Ectodermal cell (in vitro differentiated cells): ENCODE data around the gene ADGRF5. TPM values are rescaled to one million over a fixed set of nuclear protein-coding genes. Genes with fewer than 3 reads are reported as not detected.

Experiments
- H3K27ac ChIP-seq: 2 replicates; pipeline ENCODE4 v1.7.0; 2013; ENCODE audit warnings: mild to moderate bottlenecking, low read depth, low read length; ENCODE audit not compliant: insufficient read depth, poor library complexity, severe bottlenecking
- H3K27me3 ChIP-seq: 2 replicates; pipeline ENCODE4 v1.7.0; 2013; ENCODE audit warnings: mild to moderate bottlenecking, low read length; ENCODE audit not compliant: insufficient read depth, control insufficient read depth, poor library complexity, severe bottlenecking
- H3K36me3 ChIP-seq: one replicate; pipeline ENCODE4 v1.7.0; 2013; ENCODE audit warnings: low read length; ENCODE audit not compliant: control insufficient read depth, insufficient read depth
- H3K4me1 ChIP-seq: one replicate; pipeline ENCODE4 v1.7.0; 2013; ENCODE audit warnings: low read length; ENCODE audit not compliant: control insufficient read depth, insufficient read depth
- H3K4me3 ChIP-seq: 2 replicates; pipeline ENCODE4 v1.7.0; 2013; ENCODE audit warnings: low read depth, low read length, control low read depth; ENCODE audit not compliant: insufficient read depth
- H3K9me3 ChIP-seq: 2 replicates; pipeline ENCODE4 v1.7.0; 2013; ENCODE audit warnings: mild to moderate bottlenecking, low read length, moderate library complexity; ENCODE audit not compliant: control insufficient read depth
- WGBS, 2 experiments: methylation state at CpG; one replicate each; pipeline ENCODE4 v1.1.7; 2013; ENCODE audit warnings: missing lambda C conversion rate in 2 of 2; 5-methylcytosine and 5-hydroxymethylcytosine counted together
- polyA plus RNA-seq, 4 experiments: library from polyadenylated mRNA; stranded (reverse); fragments of 50-300 nt; gene quantifications; one replicate each; pipeline ENCODE4 v1.2.3, GENCODE V29; 2013

Gene ADGRF5, protein sequence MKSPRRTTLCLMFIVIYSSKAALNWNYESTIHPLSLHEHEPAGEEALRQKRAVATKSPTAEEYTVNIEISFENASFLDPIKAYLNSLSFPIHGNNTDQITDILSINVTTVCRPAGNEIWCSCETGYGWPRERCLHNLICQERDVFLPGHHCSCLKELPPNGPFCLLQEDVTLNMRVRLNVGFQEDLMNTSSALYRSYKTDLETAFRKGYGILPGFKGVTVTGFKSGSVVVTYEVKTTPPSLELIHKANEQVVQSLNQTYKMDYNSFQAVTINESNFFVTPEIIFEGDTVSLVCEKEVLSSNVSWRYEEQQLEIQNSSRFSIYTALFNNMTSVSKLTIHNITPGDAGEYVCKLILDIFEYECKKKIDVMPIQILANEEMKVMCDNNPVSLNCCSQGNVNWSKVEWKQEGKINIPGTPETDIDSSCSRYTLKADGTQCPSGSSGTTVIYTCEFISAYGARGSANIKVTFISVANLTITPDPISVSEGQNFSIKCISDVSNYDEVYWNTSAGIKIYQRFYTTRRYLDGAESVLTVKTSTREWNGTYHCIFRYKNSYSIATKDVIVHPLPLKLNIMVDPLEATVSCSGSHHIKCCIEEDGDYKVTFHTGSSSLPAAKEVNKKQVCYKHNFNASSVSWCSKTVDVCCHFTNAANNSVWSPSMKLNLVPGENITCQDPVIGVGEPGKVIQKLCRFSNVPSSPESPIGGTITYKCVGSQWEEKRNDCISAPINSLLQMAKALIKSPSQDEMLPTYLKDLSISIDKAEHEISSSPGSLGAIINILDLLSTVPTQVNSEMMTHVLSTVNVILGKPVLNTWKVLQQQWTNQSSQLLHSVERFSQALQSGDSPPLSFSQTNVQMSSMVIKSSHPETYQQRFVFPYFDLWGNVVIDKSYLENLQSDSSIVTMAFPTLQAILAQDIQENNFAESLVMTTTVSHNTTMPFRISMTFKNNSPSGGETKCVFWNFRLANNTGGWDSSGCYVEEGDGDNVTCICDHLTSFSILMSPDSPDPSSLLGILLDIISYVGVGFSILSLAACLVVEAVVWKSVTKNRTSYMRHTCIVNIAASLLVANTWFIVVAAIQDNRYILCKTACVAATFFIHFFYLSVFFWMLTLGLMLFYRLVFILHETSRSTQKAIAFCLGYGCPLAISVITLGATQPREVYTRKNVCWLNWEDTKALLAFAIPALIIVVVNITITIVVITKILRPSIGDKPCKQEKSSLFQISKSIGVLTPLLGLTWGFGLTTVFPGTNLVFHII (N-terminal part only)
- not detected for polyA plus RNA-seq (2013, experiment 1 of 4)
- polyA plus RNA-seq (2013, experiment 2 of 4) = not detected
- 0.11 TPM for polyA plus RNA-seq (2013, experiment 3 of 4)
- 0.04 TPM for polyA plus RNA-seq (2013, experiment 4 of 4)

DNA sequence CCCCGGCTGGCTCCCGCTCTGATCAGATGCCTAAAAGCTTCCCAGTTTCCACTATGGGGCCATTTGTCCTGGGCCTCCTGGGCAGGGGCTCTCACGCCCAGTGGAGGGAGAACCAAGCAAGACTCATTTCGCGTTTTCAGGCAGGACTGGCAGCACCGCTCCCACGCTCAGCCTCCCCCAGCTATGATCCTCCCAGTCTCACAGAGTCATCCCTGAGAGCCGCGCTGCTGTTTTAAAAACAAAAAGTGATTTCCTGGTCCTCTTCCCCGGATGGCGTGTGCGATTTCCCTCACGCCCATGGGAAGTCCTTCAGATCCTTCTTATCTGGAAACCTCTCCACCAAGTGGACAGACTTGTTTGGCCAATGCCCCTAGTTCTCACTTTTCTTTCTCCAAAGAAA lies at the start of gene ADGRF5:
Gene ADGRF5 (minus strand): TSS at position 208 of the 400 bp plus-strand sequence. CDS start 15,176 bp downstream, outside the sequence.
- H3K9me3 ChIP-seq = no peaks in the 10 kb centered on the region
- H3K27ac ChIP-seq = no peak within 1 kb of the TSS
- no peaks in the 10 kb centered on the region for H3K36me3 ChIP-seq
- 95% methylated on average over 13 of the region's 13 CpGs for WGBS, 2 experiments
- no peak within 1 kb of the TSS for H3K4me3 ChIP-seq
- H3K4me1 ChIP-seq = no peaks in the 10 kb centered on the region
- no peaks in the 10 kb centered on the region for H3K27me3 ChIP-seq

DNA sequence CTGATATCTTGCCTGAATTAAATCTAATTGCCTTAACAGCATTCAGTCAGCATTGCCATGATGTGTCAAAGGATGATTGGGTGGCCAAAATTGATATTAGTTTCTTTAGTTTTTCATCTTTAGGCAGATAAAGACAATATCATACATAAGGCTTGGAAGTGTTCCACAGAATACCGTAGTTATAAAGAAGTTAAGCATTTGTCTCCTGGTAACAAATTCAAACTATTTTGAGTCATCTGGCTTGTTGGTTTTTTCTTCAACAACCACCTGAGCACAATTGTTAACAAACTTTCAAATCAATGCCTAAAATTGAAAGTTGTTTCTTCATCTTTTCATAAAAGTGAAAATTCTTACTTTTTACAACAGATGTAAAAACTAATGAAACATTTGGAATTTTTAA lies 47.5 kb upstream of the ADGRF5 start:
- Histone ChIP-seq H3K4me3 (no peak overlapping the region), H3K9me3 (no peaks in the 10 kb centered on the region), H3K4me1 (no peaks in the 10 kb centered on the region), H3K27me3 (no peaks in the 10 kb centered on the region), H3K27ac (no peak overlapping the region), H3K36me3 (no peaks in the 10 kb centered on the region)
- WGBS, 2 experiments = 67 to 92% methylated on average over 1 of the region's 1 CpG

DNA sequence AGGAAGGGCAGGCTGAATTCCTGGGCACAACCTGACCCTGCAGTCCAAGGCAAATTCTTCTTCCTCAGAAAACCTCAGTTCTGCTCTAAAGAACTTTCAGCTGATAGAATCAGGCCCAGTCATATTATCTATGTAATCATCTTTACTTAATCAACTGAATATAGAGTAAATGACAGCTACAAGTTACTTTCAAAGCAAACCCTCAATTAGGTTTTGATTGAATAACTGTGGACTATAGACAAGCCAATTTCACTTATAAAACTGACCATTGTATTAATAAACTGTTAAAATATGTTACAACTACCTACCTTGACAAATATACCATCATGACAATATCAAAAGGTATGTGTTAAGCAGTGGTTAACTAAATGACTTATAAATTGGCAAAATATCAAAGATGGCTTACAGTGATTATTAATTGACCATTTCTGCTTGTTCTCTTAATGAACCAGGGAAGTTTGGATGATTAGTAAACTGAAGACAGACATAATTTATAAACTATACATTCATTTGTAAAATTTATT lies 46.1 kb upstream of the ADGRF5 start:
- Histone ChIP-seq H3K4me3 (no peak overlapping the region), H3K27me3 (no peaks in the 10 kb centered on the region), H3K9me3 (no peaks in the 10 kb centered on the region), H3K36me3 (no peaks in the 10 kb centered on the region), H3K4me1 (no peaks in the 10 kb centered on the region), H3K27ac (no peak overlapping the region)

DNA sequence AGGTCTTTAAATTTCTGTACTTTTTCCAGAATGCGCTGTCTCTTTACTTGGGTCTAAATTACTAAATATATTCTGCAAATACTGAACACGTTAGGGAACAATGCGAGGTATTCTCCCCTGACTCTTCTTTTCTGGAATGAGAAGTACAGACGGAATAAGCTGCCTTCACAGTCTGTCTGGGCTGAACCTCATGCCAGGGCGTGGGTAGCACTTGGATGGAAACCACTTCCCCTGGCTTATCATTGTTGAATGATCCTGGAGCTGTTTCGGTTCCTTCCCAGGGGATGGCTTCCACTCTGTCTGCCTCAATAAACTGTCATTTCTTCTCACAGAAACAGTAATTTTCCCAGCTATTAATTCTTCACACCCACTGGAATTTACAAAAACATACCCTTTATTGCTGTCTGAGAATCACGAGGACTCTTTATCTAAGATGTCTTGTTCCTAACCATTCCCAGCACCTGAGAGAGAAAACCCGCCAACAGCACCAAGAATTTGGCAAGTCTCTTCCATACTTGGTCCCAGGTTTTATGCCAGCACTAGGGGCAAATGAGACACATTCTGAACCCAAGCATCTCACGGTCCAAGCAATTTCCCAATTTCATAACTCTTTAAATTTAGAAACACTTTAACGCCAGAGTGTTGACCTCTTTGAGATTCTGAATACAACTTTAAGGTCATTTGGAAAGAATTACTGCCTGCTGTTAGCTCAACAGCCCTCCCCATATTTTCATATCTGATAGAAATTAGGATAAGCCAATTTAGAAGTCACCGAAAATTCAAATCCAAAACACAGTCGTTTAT lies 43.2 kb upstream of the ADGRF5 start:
- 95% methylated on average over 10 to 11 of the region's 12 CpGs for WGBS, 2 experiments
- H3K27ac ChIP-seq = no peak overlapping the region
- no peak overlapping the region for H3K4me3 ChIP-seq

DNA sequence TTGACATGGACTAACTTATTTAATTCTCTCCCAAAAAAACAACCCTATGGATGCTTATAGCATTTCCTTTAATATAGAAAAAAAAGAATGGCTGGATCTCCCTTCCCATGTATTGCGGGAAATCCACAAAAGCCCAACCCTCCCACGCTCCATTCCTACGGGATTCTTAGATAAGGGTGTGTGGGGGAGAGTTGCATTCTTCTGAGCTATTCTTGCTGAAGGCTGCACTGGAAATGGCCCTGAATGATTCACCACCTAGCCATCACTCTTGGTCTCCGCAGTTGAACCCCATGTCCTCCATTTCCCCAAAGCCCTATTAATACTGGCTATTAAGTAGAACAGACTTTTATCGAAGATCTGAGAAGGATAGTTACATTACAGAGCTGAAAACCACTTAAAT lies 41.9 kb upstream of the ADGRF5 start:
- H3K4me3 ChIP-seq = no peak overlapping the region
- H3K9me3 ChIP-seq = no peaks in the 10 kb centered on the region
- H3K27ac ChIP-seq = no peak overlapping the region
- WGBS, 2 experiments = 46 to 74% methylated on average over 2 to 5 of the region's 5 CpGs
- H3K36me3 ChIP-seq = no peaks in the 10 kb centered on the region
- H3K4me1 ChIP-seq = no peaks in the 10 kb centered on the region
- no peaks in the 10 kb centered on the region for H3K27me3 ChIP-seq

More for the DNA sequence above, 43.2 kb upstream of the ADGRF5 start:
- no peaks in the 10 kb centered on the region for H3K27me3 ChIP-seq
- H3K9me3 ChIP-seq = no peaks in the 10 kb centered on the region
- H3K36me3 ChIP-seq = no peaks in the 10 kb centered on the region
- H3K4me1 ChIP-seq = no peaks in the 10 kb centered on the region

DNA sequence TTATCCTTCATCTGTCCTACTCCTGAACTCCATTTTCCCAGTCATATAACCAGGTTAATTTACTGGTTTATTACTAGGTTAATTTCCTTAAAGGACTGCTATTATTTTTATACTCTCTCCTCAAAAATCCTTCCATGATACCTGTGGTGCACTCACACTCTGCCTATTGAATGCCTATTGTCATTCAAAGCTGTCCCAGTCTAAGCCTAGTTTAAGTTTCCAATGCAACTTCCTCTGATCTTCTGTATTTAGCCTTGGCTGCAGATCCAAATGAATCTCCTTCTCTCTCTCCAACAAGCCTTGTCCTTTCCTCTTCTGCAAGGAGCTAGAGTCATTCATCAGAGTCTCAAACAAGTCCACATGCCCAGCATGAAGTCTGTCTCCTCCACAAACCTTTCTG lies 41.3 kb upstream of the ADGRF5 start:
- Histone ChIP-seq H3K27me3 (no peaks in the 10 kb centered on the region), H3K4me1 (no peaks in the 10 kb centered on the region), H3K36me3 (no peaks in the 10 kb centered on the region), H3K27ac (no peak overlapping the region), H3K9me3 (no peaks in the 10 kb centered on the region), H3K4me3 (no peak overlapping the region)

DNA sequence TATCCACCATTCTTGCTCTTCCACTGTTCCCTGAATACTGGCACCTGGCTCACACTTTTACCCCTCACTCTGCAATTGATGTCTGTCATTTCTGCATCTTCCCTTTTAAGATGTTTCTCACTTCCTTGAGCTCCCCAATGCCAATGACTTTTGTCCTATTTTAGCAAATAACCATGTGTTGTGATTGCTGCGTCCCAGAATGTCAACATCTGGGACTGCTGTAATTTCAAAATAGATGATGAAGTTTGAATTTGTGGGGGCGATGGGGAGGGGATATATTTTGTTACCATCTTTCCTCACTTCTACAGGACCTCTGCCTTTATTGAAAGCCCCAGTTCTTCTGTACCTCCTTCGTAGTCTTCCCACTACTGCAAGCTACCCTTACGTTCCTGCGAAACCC lies 40.0 kb upstream of the ADGRF5 start:
- Histone ChIP-seq H3K36me3 (no peaks in the 10 kb centered on the region), H3K9me3 (no peaks in the 10 kb centered on the region), H3K27ac (no peak overlapping the region), H3K4me1 (no peaks in the 10 kb centered on the region), H3K4me3 (no peak overlapping the region), H3K27me3 (no peaks in the 10 kb centered on the region)
- WGBS, 2 experiments = 92 to 97% methylated on average over 4 of the region's 5 CpGs

DNA sequence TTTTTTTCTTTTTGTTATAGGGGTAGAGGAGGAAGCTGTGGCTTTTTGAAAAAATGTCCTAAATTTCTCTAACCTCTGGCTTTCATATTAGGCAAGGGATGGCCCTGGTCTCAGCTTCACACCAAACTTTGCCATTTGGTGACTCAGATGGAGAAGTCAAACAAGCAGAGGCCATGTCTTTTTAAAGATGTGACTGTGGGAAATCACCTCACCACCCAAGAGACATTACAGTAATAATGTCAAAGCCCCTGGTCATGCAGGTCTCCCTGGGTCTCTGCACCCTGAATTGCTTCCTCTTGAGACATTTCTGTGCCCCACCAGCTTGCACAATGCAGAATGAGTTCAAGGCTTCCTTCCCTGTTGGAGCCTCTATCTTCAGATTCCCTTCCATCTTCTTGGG lies 39.5 kb upstream of the ADGRF5 start:
- no peak overlapping the region for H3K4me3 ChIP-seq
- no peaks in the 10 kb centered on the region for H3K27me3 ChIP-seq
- no peaks in the 10 kb centered on the region for H3K36me3 ChIP-seq
- H3K9me3 ChIP-seq = no peaks in the 10 kb centered on the region
- no peak overlapping the region for H3K27ac ChIP-seq
- no peaks in the 10 kb centered on the region for H3K4me1 ChIP-seq

DNA sequence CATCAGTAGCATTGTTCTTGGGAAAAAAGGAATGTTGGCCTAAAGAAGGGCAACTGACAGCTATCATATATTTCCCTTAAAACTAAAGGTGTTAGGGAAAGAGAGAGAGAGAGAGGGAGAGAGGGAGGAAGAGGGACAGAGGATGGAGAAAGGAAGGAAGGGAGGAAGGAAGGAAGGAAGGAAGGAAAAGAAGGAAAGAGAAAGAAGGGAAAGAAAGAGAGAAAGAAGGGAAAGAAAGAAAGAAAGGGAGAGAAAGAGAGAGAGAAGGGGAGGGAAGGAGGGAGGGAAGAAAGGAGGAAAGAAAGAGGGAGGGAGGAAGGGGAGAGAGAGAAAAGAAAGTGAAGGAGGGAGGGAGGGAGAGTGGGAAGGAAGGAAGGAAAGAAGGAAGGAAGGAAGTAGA lies 37.7 kb upstream of the ADGRF5 start:
- Histone ChIP-seq H3K27me3 (no peaks in the 10 kb centered on the region), H3K36me3 (no peaks in the 10 kb centered on the region), H3K4me1 (no peaks in the 10 kb centered on the region), H3K9me3 (no peaks in the 10 kb centered on the region), H3K27ac (no peak overlapping the region), H3K4me3 (no peak overlapping the region)
